ENCODE results near the gene FSTL3. TPM values are rescaled to one million over a fixed set of nuclear protein-coding genes. Genes with fewer than 3 reads are reported as not detected.
"Not testable (repeated sequence)": the region's sequence is repeated elsewhere in the genome, so short reads cannot be mapped to it uniquely, and the experiment has no call there.

FSTL3 gene
- total RNA-seq, 1 donor from 2014 or later = 47.8 TPM

DNA sequence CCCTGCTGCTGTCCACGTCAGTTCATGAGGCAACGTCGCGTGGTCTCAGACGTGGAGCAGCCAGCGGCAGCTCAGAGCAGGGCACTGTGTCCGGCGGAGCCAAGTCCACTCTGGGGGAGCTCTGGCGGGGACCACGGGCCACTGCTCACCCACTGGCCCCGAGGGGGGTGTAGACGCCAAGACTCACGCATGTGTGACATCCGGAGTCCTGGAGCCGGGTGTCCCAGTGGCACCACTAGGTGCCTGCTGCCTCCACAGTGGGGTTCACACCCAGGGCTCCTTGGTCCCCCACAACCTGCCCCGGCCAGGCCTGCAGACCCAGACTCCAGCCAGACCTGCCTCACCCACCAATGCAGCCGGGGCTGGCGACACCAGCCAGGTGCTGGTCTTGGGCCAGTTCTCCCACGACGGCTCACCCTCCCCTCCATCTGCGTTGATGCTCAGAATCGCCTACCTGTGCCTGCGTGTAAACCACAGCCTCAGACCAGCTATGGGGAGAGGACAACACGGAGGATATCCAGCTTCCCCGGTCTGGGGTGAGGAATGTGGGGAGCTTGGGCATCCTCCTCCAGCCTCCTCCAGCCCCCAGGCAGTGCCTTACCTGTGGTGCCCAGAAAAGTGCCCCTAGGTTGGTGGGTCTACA, 6.6 kb downstream of the FSTL3 start:
- no peak for DNase-seq

DNA sequence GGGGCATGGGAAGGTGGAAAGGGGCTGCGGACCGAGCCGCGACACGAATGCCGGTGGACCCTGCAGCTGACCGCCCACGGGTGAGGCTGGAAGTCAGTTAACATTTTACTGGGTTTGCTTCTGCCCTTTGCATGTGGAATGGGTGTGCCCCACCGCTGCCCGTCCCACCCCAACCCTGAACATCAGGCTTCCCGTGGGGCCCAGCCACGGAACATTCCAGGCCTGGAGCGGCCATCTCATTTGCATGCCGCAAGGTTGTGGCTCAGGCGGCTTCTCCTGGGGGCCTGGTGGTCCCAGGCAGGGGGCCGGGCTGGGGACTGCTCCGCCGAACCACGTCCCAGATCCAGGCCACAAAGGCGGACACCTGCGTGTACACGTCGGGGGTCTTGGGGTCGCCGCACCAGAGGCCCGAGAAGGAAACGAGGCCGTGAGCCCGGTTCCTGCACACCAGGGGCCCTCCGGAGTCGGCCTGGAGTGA, 9.3 kb downstream of the FSTL3 start:
- DNase-seq = no peak

DNA sequence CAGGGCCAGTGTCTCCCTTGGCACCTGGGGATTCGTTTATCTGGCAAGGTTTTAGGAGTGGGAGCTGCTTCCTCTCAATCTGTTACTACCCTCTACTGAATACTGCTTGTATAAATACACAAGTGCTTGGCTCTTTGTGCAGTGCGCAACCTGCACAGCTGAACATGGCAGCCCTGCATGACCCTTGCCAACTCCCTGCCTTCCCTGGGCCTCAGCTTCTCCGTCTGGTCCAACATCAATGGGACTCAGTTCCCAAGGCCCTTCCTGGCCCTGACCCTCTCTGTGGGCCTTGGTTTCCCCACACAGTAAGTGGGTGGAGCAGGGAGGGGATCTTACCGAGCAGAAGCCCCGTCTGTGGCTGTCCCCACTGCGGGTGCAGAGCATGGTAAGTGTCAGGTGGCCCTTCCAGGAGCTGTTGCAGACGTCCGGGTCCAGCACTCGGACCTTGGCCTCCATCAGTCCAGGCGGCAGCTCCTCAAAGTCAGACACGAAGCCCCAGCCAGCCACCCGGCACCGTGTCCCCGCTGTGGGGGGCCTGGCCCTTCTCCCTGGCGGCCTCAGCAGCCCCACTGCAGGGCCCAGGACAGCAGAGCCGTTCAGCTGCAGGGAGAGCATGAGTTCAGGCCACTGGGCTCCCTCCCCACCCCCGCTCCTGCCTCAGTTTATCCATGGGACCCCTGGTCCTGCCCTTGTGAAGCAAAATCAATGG, 10.6 kb downstream of the FSTL3 start:
- no peak for DNase-seq

DNA sequence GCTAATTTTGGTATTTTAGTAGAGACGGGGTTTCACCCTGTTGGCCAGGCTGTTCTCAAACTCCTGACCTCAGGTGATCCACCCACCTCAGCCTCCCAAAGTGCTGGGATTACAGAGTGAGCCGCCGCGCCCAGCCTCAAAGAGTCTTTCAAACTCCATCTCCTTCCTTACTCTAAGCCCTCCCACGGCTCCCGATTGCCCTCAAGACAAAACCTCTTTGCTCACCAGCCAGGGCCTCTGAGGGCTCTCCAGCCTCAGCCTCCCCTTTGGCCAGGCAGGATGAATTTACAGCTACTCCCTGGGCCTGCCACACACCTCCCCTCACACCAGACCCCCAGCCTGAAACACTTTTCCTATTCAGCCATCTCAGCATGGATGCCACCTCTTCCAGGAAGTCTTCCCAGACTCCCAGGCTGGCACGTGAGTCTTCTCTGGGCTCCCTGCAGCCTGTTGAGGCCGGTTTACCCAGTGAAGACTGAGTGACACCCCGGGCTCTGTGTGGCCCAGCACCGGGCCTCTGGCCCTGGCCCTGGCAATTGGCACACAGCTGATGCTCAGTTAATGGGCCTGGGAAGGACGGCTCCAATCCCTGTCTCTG, 11.5 kb downstream of the FSTL3 start:
- no peak for DNase-seq

DNA sequence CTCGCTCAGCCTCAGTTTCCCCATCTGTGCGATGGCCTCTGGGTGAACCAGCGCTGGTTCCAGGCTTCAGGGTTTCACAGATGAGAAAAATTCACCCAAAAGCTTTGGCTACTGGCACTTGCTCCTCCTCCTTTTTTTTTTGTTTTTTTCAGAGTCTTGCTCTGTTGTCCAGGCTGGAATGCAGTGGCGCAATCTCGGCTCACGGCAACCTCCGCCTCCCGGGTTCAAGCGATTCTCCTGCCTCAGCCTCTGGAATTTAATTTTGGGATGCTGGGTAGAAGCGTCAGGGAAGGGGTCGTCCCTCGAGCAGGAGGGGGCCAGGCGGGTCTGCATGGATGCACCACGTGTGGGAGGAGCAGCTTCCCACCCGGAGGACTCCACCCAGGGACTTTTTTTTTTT, 12.0 kb downstream of the FSTL3 start:
- DNase-seq = no peak

DNA sequence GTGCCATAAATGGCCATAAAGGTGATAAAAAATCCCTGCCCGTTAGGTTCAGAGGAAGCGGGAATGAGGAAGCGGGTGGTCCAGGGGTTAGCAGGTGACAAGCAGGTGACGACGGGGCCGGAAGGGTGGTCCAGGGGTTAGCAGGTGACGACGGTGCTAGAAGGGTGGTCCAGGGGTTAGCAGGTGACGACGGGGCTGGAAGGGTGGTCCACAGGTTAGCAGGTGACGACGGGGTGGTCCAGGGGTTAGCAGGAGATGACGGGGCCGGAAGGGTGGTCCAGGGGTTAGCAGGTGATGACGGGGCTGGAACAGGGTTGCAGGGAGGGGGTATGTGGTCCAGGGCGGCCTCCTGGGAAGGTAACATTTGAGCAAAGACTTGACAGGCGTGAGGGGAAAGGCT, 12.8 kb downstream of the FSTL3 start:
- no peak for DNase-seq

DNA sequence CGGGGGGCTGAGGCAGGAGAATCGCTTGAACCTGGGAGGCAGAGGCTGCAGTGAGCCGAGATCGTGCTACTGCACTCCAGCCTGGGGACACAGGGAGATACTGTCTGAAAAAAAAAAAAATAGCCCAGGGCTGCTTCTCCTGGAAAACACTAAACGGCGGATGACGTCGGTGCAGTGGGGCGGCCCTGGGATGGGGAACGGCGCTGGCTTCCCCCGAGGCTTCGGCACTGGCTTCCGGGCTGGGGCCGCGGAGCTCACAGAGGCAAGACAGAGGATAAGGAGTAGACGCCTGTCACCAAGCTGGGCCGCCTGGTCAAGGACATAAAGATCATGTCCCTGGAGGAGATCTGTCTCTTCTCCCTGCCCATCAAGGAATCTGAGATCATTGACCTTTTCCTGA, 14.0 kb downstream of the FSTL3 start:
- DNase-seq = no peak

DNA sequence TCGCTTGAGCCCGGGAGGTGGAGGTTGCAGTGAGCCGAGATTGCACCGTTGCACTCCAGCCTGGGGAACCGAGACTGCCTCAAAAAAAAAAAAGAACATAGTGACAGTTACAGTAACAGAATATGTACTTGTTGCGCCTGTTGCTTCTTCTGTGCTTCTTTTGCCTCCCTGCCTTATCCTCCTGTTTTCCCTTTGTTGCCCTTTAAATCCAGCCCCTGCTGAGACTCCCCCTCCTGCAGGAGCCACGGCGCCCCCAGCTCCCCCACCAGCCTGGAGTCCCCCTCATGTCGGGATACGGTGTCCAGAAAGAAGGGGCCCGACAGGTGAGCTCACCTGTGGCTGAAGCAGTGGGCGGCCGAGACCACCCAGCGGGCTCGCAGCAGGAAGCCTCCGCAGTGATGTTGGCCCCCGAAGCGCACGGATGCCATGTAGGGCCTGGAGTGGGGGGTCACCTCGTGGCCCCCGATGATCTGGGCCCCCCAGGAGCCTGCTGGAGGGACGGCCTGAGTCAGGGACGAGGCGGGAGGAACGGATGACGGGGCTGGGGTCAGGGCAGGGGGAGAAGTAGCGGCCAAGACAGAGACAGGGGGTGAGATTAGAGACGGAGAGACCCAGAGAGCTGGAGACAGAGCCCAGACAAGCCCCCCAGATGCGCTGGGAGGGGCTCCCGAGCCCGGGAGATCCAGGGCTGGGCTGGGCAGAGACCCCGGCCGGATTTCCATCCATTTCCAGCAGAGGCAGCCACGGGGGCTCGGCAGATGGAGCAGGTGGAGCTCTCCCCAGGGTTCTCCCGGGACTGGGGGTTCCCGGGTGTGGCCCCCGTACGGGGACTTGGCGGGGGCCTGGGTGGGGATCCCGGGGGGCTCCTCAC, 18.5 kb downstream of the FSTL3 start:
- DNase-seq = no peak

DNA sequence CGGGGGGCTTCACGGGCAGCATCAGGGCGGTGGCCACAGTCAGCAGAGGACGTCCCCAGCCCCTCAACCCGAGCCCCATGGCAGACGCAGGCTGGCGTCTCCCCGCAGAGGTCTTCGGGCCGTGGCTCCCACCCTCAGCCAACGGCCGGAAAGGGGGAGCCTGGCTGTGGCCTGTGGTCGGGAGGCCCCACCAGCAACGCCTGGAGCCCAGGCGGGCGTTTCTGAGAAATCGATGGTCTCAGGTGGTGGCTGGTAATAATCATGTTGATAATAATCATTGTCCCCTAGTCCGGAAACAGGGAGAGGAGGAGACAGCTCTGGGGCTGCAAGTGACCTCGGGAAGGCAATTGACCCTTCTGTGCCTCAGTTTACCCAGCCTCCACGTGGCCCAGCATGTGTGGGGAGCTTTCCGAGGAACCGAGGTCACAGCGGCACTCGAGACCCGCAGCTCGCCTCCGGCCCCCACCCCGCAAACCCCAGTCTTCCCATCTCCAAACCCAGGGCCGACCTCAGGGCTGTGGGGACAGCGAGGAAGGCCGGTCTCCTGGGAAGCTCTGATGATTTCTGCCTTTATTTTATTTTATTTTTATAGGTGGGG, 19.3 kb downstream of the FSTL3 start, which contains the start of gene PRSS57:
Gene PRSS57 (minus strand): TSS at position 101 of the 598 bp plus-strand sequence. CDS start 22 bp downstream, at position 79.
- no peak for DNase-seq

DNA sequence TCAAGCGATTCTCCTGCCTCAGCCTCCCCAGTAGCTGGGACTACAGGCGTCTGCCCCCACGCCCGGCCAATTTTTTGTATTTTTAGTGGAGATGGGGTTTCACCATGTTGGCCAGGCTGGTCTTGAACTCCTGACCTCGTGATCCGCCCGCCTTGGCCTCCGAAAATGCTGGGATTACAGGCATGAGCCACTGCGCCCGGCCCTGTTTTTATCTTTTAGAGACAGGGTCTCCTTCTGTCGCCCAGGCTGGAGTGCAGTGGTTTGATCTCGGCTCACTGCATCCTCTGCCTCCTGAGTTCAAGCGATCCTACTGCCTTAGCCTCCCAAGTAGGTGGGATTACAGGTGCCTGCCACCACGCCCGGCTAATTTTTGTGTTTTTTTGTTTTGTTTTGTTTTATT, 22.3 kb downstream of the FSTL3 start:
- DNase-seq = not testable (repeated sequence)

DNA sequence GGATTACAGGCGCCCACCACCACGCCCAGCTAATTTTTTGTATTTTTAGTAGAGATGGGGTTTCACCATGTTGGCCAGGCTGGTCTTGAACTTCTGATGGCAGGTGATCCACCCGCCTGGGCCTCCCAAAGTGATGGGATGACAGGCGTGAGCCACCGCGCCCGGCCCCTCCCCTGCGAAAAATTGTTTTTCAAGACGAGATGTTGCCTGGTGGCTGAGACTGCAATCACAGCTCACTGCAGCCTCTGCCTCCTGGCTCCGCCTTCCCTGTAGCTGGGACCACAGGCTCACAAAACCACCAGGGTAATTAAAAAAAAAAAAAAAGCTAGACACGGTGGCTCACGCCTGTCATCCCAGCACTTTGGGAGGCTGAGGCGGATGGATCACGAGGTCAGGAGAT, 23.7 kb downstream of the FSTL3 start:
- not testable (repeated sequence) for DNase-seq

DNA sequence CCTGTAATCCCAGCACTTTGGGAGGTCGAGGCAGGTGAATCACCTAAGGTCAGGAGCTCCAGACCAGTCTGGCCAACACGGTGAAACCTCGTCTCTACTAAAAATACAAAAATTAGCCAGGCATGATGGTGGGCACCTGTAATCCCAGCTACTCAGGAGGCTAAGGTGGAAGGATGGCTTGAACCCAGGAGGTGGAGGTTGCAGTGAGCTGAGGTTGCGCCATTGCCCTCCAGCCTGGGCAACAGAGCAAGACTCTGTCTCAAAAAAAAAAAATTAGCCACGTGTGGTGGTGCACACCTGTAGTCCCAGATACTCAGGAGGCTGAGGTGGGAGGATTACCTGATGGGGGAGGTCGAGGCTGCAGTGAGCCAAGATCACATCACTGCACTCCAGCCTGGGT, 26.7 kb downstream of the FSTL3 start:
- not testable (repeated sequence) for DNase-seq

DNA sequence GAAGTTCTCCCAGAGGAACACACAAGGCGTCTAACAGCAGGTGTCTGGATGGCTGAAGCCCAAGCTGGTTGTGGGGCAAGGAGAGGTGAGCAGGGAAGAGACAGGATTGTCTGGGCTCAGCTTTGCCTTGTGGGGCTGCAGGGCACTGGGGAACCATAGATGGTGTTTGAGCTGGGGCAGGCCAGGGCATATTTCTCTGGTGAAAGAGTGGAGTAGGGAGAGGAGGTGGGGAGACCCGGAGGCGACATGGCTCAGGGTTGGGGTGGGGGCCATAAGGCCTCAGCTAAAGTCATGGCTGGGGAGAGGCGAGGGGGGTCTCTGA, 27.1 kb downstream of the FSTL3 start:
- DNase-seq = no peak

DNA sequence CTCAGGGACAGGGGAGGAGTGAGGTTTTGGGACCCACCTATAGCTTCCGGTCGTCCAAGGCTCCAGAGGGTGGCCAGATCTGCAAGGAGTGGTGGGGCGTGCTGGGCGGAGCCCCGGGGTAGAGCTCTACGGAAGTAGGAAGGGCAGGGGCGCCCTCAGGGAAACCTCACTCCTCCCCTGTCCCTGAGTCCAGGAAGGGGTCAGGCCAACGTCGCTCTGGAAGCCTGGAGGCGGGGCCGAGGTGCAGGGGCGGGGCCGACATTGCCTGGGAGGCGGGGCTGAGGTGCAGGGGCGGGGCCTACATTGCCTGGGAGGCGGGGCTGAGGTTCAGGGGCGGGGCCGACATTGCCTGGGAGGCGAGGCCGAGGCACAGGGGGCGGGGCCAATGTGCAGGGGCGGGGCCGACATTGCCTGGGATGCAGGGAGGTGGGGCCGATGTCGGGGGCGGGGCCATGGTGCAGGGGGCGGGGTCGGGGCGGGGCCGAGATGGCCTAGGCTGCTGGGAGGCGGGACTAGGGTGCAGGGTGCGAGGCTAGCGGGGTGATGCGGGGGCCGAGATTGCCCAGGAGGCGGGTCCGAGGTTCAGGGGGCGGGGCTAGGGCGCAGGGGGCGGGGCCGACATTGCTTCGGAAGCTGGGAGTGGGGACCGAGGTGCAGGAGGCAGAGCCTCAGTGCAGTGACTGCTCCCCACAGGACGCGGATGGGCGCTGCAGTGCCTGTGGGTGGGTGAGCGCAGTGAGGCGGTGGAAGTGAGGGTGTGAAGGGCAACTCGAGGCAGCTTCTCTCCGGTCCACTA, 27.7 kb downstream of the FSTL3 start:
- DNase-seq = peak; percentile 55

DNA sequence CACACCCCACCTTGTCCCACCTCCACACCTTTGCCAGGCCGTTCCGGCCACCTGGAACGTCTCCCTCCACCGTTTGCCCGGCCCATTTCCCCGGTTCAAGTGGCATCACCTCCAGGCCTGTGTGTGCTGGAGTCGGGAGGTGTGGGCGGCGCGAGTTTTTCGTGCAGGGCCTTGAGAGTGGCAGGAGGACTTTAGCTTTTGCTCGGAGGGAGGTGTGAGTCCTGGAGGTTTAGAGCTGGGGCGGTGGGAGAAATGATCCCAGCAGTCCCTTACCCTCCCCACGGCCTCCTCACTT, 28.2 kb downstream of the FSTL3 start:
- DNase-seq = no peak

DNA sequence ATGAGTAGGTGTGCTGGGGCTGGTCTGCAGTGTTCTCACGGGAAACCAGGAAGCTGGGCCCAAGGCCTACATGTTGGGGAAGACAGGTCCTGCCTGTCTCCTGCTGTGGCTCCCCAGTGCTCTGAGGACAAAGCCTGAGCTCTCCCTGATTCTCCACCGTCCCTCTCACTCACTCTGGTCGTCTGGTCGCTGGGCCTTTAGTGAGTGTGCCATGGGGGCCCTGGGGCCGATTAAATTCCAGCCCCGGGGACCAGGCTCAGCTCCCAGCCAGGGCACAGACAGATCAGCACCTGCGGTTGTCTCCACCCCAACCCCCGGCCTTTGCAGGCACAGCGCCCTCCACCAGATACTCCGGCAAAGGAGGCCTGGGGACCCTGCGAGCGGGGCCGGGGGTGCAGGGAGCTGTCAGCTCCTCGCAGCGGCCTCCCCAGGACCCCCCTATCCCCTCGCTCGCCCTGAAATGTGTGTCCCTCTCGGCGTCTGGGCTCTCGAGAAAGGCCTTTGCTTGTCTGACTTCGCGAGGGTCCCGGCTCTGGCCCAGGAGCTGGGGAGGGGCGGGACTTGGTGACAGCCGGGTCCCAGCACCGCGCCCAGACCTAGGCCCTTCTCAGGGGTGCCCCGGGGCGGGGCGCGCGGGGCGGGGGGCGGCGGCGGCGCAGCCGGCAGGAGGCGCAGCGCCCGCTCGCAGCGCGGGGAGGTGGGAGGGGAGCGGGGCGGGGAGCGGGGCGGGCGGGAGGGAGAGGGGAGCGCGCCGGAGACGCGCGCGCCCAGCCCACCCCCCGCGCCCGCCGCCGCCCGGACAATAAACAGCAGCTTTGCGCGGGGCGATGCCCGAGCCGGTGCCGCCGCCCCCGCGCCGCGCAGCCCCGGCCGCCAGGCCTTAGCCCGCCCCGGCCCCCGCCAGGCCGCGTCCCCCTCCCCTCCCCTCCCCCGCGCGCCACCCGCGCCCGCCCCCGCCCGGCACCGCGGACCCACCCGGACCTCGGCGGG, 32.3 kb downstream of the FSTL3 start, which contains the start of gene PALM:
Gene PALM (plus strand): TSS at position 782 of the 990 bp plus-strand sequence. CDS start 212 bp downstream, outside the sequence.
- peak; percentile 63 for DNase-seq

DNA sequence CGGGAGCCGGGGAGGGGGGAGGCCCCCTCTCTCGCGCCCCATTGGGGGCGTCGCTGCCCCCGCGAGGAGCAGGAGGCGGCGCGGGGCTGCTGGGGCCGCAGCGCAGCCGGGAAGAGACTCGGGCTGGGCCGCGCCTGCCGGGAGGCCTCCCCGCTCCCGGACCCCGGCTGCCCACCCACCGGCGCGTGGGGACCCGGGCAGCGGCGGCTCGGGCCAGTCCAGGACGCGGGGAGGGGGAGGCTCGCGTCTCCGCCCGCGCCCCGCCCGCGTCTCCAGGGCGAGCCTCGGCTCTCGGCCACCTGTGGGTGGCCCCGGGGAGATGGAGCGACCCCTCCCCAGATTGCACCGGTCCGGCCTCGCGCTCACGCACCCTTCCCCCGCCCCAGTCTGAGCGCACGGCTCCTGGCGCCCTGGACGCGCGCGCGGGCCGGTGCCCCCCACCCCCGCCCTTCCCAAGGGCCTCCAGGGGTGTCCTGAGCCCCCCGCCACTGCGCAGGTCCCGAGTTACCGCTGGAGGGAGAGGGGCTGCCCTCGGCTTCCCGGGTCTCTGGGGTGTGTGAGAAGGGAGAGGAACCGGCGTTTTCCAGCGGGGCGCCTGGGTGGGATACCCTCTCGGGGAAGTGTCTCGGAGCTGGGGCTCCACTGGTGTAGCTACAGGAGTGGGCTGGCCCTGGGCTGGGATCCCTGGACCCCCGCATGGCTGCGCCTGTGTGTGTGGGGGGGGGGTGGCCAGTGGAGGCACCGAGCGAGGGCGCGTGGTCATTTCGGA, 33.2 kb downstream of the FSTL3 start:
- no peak for DNase-seq

DNA sequence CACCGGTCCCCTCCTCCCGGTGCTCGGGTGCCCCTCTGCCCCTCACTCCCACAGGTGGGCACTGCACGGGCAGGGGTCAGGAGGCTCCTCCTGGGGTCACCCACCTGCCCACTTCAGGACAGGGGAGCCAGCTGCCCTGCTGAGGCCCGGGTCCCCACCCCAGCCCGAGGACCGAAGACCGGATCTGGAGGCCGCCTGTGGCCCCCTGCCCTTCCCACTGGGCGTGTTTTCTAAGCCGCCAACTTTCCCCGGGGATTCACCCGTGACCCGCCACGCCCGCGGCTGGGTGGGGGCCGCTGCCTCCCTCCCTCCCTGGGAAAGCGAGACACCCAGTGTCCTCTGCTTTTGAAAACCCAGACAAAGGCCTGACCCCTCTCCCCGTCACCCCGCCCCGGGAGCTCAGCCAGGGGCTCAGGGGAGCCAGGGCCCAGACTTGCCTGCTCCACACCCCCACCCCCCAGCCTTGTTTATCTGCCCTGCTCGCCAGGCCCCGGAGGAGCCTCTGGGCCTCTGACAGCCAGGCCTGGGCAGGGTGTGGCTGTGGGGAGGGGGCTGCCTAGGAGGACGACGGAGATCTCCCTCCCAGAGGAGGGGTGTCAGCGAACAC, 33.9 kb downstream of the FSTL3 start:
- DNase-seq = no peak

DNA sequence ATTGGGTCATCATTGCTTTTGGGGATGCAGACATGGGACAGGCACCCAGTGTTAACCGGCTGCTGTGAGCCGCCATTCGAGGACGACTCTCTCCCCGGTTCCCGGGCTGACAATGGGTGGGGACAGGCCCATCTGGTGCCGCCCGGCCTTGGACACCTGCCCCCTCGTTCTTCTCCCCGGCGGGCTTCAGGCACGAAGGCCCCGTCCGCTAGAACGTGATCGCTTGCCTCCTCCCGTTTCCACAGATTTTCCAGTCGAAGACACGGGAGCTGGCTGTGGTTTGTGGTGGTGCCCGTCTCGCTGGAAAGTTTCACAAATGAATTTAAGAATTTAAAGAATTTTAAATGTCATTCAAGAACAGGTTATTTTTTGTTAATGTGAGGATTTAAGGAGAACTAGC, 34.6 kb downstream of the FSTL3 start:
- no peak for DNase-seq

Measured in tongue (tissue), 2 donors.